HEK293 (cell line): ENCODE measurements around the gene CDCP2.

Experiments used
- CTCF ChIP-seq: fragments of 450-650 bp; formaldehyde crosslinking; IDR thresholded peaks from 2 replicates; pipeline ENCODE4 v1.5.1; 2016; ENCODE audit warnings: missing biosample characterization, missing genetic modification characterization
- ELK4 ChIP-seq: IDR thresholded peaks from 2 replicates; pipeline ENCODE4 v1.6.1; 2011; ENCODE audit warnings: mild to moderate bottlenecking, low read depth, low read length, borderline replicate concordance
- ZNF146 ChIP-seq: fragments of 450-650 bp; formaldehyde crosslinking; IDR thresholded peaks from 2 replicates; pipeline ENCODE4 v1.5.1; 2016; ENCODE audit warnings: missing biosample characterization, missing genetic modification characterization
- ZNF174 ChIP-seq: fragments of 450-650 bp; formaldehyde crosslinking; IDR thresholded peaks from 2 replicates; pipeline ENCODE4 v1.5.0; 2017; ENCODE audit warnings: missing biosample characterization, mild to moderate bottlenecking, missing genetic modification characterization

GRCh38 chr1:54186056-54186455, 33.3 kb upstream of the CDCP2 start:
- no peak for TF ChIP-seq CTCF
- TF ChIP-seq ZNF146 (tag by site-specific recombination) = no peak
- no peak for TF ChIP-seq ZNF174 (tag by site-specific recombination)
- TF ChIP-seq ELK4 = no peak
